Stimulated activated naive B cell treated with anti-CD40 and anti-IgM and Interleukin-4, amounts not matched to agents 10 μg/mL and 1 μg/mL and 100 μg/mL, for 72 hours (primary cell): Measurements from ENCODE around the gene LGALS12.
"Not testable (repeated sequence)": the region's sequence is repeated elsewhere in the genome, so short reads cannot be mapped to it uniquely, and the experiment has no call there.

Experiments used
- ATAC-seq, 2 donors: fragments of 150-1000 bp; cut with Tn5 transposase; replicated peaks; 2 replicates each; pipeline ENCODE4 v1.10.0; 2021; ENCODE audit warnings: moderate library complexity in 1 of 2
- DNase-seq: peaks from one replicate; pipeline ENCODE4 v3.0.0; 2021
- H3K27ac Mint-ChIP-seq: one replicate; pipeline ENCODE4 v1.8.0; 2022; ENCODE audit warnings: mild to moderate bottlenecking, mixed read lengths
- H3K27me3 Mint-ChIP-seq, 2 donors: one replicate each; pipeline ENCODE4 v1.8.0; 2022; ENCODE audit warnings: mixed read lengths in 2 of 2
- H3K36me3 Mint-ChIP-seq, 2 donors: one replicate each; pipeline ENCODE4 v1.8.0; 2022; ENCODE audit warnings: mixed read lengths in 2 of 2, mild to moderate bottlenecking in 1 of 2
- H3K4me1 Mint-ChIP-seq, 2 donors: one replicate each; pipeline ENCODE4 v1.8.0; 2022; ENCODE audit warnings: mixed read lengths in 2 of 2, mild to moderate bottlenecking in 1 of 2
- H3K4me3 Mint-ChIP-seq, 2 donors: one replicate each; pipeline ENCODE4 v1.8.0; 2022; ENCODE audit warnings: mild to moderate bottlenecking in 2 of 2, mixed read lengths in 2 of 2, moderate library complexity in 1 of 2
- H3K9me3 Mint-ChIP-seq, 2 donors: one replicate each; pipeline ENCODE4 v1.8.0; 2022; ENCODE audit warnings: mixed read lengths in 2 of 2, mild to moderate bottlenecking in 1 of 2

Gene LGALS12

DNA sequence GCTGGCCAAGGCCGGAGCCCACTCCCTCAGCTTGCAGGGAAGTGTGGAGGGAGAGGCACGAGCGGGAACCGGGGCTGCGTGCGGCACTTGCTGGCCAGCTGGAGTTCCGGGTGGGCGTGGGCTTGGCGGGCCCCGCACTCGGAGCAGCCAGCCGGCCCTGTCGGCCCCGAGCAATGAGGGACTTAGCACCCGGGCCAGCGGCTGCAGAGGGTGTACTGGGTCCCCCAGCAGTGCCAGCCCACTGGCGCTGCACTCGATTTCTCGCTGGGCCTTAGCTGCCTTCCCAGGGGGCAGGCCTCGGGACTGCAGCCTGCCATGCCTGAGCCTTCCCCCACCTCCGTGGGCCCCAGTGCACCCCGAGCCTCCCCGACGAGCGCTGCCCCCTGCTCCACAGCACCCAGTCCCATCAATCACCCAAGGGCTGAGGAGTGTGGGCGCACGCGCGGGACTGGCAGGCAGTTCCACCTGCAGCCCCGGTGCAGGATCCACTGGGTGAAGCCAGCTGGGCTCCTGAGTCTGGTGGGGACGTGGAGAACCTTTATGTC, 44.3 kb downstream of the LGALS12 start:
- H3K4me3 Mint-ChIP-seq, DNase-seq, H3K36me3 Mint-ChIP-seq, ATAC-seq, H3K27ac Mint-ChIP-seq, H3K27me3 Mint-ChIP-seq, H3K9me3 Mint-ChIP-seq: not testable (repeated sequence)
- H3K4me1 Mint-ChIP-seq = peaks cover 14 to 34% of the 10 kb centered on the region in 2 donors

DNA sequence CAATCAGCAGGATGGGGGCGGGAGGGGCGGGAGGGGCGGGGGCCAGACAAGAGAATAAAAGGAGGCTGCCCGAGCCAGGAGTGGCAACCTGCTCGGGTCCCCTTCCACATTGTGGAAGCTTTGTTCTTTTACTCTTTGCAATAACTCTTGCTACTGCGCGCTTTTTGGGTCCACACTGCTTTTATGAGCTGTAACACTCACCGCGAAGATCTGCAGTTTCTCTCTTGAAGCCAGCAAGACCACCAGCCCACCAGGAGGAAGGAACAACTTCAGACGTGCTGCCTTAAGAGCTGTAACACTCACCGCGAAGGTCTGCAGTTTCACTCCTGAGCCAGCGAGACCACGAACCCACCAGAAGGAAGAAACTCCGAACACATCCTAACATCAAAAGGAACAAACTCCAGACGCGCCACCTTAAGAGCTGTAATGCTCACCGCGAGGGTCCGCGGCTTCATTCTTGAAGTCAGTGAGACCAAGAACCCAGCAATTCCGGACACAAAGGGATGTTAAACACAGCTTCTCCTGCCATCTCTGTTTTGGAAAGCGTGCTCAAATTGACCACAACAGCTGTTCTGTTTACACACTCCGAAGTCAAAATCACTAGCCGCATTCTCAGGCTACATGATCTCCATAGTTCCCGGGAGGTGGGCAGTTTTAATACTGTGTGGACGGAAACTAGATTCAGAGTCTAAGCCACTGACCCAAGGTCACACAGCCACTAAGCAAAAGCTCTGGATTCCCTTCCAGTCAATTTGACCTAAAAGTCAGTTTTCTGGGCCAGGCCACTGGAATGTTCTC, 45.4 kb downstream of the LGALS12 start:
- DNase-seq = no peak
- Mint-ChIP-seq H3K9me3 (no peaks in the 10 kb centered on the region), H3K36me3 (no peaks in the 10 kb centered on the region), H3K4me1 (peaks cover 14 to 34% of the 10 kb centered on the region in 2 donors), H3K4me3 (peak overlapping the region; percentile 40 to 55), H3K27me3 (peaks cover 0 to 8% of the 10 kb centered on the region in 2 donors), H3K27ac (no peak overlapping the region)
- no peak for ATAC-seq

DNA sequence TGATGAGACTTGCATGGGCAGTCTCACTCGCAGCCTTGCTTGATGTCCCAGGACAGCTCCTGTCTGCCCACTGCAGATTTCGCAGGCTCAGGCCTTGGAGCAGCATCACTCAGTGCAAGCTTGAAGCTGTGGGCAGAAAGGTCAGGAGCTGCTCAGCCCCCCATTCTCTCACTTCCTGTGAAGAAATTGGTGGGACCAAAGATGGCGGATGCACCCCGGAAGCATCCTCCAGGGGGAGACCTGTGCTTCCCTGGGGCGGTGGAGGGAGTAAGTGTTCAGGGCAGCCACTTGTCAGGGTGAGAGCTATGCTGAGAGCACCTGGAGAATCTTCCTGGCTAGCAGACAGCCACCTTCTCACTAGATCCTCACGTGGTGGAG, 46.0 kb downstream of the LGALS12 start:
- H3K4me3 Mint-ChIP-seq = no peak overlapping the region
- ATAC-seq (no peak), DNase-seq (no peak)
- peaks cover 14 to 34% of the 10 kb centered on the region in 2 donors for H3K4me1 Mint-ChIP-seq
- H3K36me3 Mint-ChIP-seq = no peaks in the 10 kb centered on the region
- H3K27ac Mint-ChIP-seq = no peak overlapping the region
- H3K9me3 Mint-ChIP-seq = no peaks in the 10 kb centered on the region
- peaks cover 0 to 8% of the 10 kb centered on the region in 2 donors for H3K27me3 Mint-ChIP-seq

DNA sequence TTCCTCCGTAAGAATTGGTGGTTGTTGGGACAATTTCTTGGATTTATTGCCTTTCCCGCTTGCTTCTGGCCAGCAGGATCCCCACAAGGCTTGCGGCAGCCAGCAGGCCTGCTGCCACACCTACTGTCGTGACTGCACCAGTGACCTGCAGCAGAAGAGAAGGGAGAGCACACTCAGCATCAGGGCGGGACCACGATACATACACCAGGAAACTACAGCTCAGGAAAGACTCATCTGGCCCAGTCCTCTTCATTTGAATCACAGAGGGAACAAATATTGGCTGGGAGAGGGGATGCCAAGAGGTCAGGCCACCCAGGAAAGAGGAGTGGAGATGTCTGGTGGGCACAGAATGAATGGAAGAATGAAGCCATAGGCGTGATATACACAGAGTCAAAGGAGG, 47.0 kb downstream of the LGALS12 start:
- Mint-ChIP-seq H3K27me3 (peaks cover 0 to 8% of the 10 kb centered on the region in 2 donors), H3K9me3 (no peaks in the 10 kb centered on the region), H3K36me3 (no peaks in the 10 kb centered on the region), H3K27ac (no peak overlapping the region), H3K4me3 (peak overlapping the region in 1 of 2 donors; percentile 30), H3K4me1 (peaks cover 14 to 34% of the 10 kb centered on the region in 2 donors)
- ATAC-seq = no peak
- DNase-seq = no peak

DNA sequence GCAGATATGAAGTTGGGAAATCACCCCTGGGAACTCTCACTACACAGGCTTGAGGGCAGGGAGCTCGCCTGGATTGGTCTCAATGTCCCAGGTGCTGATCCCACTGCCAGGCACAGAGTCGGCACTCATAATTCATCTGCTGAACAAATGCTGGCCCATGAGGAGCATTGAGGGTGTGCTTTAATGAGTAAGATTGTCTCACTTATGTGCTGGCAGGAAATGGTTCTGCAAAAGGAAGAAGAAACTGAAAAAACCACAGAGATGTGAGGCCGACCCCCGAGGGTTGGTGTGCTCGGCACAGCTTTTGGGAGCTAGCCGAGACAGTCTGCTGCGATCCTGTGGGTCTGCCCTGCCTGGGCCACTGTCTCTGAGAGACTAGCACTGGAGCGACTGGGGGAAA, 47.9 kb downstream of the LGALS12 start:
- ATAC-seq (peak; percentile 83 to 89), DNase-seq (no peak)
- H3K9me3 Mint-ChIP-seq = no peaks in the 10 kb centered on the region
- H3K4me3 Mint-ChIP-seq = peak overlapping the region; percentile 60 to 65
- H3K4me1 Mint-ChIP-seq = peaks cover 14 to 34% of the 10 kb centered on the region in 2 donors
- H3K27ac Mint-ChIP-seq = no peak overlapping the region
- H3K27me3 Mint-ChIP-seq = peaks cover 0 to 8% of the 10 kb centered on the region in 2 donors
- H3K36me3 Mint-ChIP-seq = no peaks in the 10 kb centered on the region

DNA sequence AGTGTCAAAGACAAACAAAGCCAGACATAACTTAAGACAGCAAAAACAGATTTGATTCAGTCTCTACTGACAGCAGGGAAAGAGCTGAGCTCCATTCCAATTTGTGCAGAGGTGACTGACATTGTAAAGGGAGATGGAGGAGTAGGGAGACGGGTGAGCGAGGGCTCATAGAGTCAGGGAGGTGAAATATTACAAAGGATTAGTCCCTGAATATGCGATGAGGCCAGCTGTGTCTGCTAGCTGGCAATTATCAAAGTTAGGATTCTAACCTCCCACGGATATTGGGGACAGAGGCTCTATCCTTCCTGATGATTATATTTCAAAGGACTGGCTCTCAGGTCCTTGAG, 49.0 kb downstream of the LGALS12 start:
- peaks cover 14 to 34% of the 10 kb centered on the region in 2 donors for H3K4me1 Mint-ChIP-seq
- H3K27ac Mint-ChIP-seq = no peak overlapping the region
- ATAC-seq (no peak), DNase-seq (no peak)
- no peak overlapping the region for H3K4me3 Mint-ChIP-seq
- H3K9me3 Mint-ChIP-seq = no peaks in the 10 kb centered on the region
- H3K27me3 Mint-ChIP-seq = peaks cover under 1 to 10% of the 10 kb centered on the region in 2 donors
- H3K36me3 Mint-ChIP-seq = no peaks in the 10 kb centered on the region

DNA sequence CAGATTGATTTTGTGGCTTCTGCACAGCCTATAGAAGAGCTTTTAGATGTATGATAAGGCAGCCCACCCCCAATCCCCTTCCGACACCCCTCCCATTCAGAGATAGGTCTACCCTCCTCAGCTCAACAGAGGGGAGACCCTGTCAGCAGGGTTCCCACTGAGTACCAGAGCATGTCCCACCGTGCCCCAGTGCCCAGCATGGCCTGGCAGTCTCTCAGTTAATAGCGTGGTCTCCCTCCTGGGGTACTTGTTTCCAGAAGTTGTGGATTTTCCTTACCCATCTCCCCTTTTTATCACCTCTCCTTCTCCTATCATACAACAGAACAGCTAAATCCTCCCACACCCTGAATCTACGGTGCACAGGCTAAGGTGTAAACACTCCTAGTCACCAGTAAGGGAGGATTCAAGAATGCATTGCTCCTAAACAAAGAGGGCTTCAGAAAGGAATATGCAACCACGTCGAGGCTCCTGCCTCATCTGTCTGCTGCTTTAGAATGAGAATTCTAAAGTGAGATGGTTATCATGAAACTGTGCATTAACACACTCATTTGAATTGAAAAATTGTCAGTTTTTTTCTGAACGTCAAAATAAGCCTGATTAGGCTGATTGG, 50.6 kb downstream of the LGALS12 start:
- H3K9me3 Mint-ChIP-seq = no peaks in the 10 kb centered on the region
- no peak overlapping the region for H3K27ac Mint-ChIP-seq

DNA sequence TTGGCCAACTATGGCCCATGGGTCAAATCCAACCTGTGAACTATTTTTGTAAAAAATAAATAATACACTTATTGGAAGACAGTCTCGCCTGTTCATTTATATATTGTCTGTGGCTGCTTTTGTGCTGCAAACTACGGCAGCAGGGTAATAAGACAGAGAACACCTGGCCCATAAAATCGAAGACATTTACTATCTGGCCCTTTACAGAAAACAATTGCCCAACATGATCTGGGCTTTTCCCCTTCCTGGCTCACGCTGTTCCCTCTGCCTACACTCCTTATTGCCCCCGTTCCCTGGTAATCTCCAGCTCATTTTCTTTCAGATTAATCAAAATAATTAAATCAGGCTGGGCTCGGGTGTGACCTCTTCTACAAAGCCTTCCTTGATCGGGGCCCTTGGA, 51.7 kb downstream of the LGALS12 start:
- peaks cover 10 to 13% of the 10 kb centered on the region in 2 donors for H3K27me3 Mint-ChIP-seq
- H3K36me3 Mint-ChIP-seq = no peaks in the 10 kb centered on the region
- no peak overlapping the region for H3K27ac Mint-ChIP-seq
- no peaks in the 10 kb centered on the region for H3K9me3 Mint-ChIP-seq
- no peak for DNase-seq
- no peak for ATAC-seq
- peaks cover 8 to 18% of the 10 kb centered on the region in 2 donors for H3K4me1 Mint-ChIP-seq
- H3K4me3 Mint-ChIP-seq = no peak overlapping the region

More for the DNA sequence above, 50.6 kb downstream of the LGALS12 start:
- Mint-ChIP-seq H3K4me1 (peaks cover 9 to 28% of the 10 kb centered on the region in 2 donors), H3K4me3 (no peak overlapping the region), H3K27me3 (peaks cover 10 to 13% of the 10 kb centered on the region in 2 donors), H3K36me3 (no peaks in the 10 kb centered on the region)
- no peak for ATAC-seq
- DNase-seq = no peak

DNA sequence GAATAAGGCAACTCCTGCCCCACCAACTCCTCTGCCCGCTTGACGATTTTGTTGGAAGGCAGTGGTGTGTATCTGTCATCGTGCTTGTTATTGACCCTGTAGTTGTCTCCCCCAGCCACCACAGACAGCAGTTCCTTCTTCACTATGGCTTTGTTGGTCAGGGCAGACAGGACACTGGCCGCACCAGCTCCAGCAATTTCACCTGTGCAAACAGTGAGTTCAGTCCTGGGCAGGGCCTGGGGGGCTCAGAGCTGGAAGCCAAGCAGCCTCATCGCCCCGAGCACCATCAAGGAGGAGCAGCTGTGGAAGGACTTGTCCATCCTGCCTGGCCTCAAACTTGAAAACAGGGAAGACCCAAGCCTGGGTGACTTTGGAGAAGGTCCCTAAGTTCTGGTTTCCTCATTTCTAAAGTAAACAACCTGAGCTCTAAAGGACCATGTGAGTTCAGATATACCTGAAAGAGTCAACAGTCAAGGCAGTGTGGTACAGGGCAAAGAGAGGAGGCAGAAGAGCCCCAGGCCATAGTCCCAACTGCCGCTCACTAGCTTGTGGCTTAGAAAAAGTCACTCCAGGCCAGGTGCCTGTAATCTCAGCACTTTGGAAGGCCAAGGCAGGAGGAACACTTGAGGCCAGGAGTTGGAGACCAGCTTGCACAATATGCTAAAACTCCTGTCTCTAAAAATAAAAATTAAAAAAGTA, 52.7 kb downstream of the LGALS12 start:
- peaks cover 10 to 13% of the 10 kb centered on the region in 2 donors for H3K27me3 Mint-ChIP-seq
- no peaks in the 10 kb centered on the region for H3K9me3 Mint-ChIP-seq
- H3K4me1 Mint-ChIP-seq = peaks cover 5 to 10% of the 10 kb centered on the region in 2 donors
- DNase-seq (no peak), ATAC-seq (no peak)
- H3K36me3 Mint-ChIP-seq = no peaks in the 10 kb centered on the region
- no peak overlapping the region for H3K4me3 Mint-ChIP-seq
- H3K27ac Mint-ChIP-seq = no peak overlapping the region

DNA sequence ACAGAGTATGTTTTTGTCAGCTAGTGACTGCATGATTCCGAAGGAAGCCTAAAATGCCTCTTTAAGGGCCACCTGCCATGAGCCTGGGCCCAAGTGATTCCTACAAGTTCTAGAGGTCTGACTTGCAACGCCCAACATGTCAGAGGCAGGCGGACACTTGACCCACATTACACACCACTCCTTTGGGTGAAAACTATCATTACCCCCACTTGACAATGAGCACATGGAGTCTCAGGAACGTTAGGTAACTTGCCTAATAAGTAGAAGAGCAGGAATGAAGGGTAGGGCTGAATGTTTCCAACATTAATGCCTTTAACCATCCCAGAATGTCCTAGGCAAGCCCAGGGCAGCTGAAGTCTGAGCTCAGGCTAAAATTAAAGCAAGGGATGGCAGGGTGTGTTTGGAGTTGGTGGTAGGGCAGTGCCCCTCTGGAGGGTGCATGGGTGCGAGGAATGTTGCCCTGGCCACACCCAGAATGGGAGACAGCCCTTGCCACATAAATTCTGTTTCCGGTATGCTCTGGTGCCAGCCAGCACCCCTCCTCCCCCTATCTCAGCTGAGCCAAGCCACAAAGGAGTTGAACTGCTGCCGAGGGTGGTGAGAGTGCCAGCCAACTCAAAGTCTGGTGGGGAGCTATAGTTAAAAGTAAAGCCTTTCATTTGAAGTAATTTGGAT, 54.8 kb downstream of the LGALS12 start:
- no peak overlapping the region for H3K27ac Mint-ChIP-seq
- no peak overlapping the region for H3K4me3 Mint-ChIP-seq
- H3K4me1 Mint-ChIP-seq = peaks cover 11 to 17% of the 10 kb centered on the region in 2 donors
- H3K27me3 Mint-ChIP-seq = peaks cover 5 to 13% of the 10 kb centered on the region in 2 donors
- H3K9me3 Mint-ChIP-seq = no peaks in the 10 kb centered on the region
- ATAC-seq (no peak), DNase-seq (no peak)
- H3K36me3 Mint-ChIP-seq = no peaks in the 10 kb centered on the region

DNA sequence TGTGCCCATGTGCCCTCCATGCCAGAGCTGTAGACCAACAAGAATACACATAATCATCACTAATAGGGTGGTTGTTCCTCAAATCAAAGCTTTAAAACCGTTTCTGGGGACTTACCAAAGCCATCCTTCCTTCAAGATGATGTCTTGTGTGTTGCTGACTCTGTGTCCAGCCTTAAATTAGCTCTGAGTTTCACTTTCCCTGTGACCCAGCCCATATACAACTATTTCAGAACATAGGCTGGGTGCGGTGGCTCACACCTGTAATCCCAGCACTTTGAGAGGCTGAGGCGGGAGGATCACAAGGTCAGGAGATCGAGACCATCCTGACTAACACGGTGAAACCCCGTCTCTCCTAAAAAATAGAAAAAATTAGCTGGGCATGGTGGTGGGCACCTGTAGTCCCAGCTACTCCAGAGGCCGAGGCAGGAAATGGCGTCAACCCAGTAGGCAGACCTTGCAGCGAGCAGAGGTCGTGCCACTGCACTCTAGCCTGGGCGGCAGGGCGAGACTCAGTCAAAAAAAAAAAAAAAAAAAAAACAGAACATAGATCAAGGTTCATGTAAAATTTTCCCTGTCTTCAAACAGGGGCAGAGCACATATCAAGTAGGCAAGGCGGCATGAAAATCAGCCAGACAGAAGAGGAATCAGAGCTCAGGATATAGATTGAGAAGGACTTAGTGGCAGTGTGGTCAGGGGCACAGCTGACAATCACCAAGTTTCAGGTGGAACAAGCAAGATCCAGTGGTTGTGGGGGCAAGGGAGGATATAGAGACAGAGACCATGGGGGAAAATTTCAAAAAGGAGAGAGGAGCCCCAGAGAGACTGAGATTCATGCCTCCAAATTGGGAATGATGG, 57.5 kb downstream of the LGALS12 start, which contains the start of gene PLAAT2:
PLAAT2 (minus strand) TSS at position 179 of the 855 bp plus-strand sequence; CDS start at position 124, 55 bp downstream.
- Mint-ChIP-seq H3K27ac (peak within 1 kb of the TSS; percentile 25), H3K4me1 (peaks cover 22 to 31% of the 10 kb centered on the region in 2 donors), H3K36me3 (no peaks in the 10 kb centered on the region), H3K4me3 (no peak within 1 kb of the TSS), H3K9me3 (no peaks in the 10 kb centered on the region), H3K27me3 (peaks cover 5 to 13% of the 10 kb centered on the region in 2 donors)
- DNase-seq (no peak), ATAC-seq (no peak)

DNA sequence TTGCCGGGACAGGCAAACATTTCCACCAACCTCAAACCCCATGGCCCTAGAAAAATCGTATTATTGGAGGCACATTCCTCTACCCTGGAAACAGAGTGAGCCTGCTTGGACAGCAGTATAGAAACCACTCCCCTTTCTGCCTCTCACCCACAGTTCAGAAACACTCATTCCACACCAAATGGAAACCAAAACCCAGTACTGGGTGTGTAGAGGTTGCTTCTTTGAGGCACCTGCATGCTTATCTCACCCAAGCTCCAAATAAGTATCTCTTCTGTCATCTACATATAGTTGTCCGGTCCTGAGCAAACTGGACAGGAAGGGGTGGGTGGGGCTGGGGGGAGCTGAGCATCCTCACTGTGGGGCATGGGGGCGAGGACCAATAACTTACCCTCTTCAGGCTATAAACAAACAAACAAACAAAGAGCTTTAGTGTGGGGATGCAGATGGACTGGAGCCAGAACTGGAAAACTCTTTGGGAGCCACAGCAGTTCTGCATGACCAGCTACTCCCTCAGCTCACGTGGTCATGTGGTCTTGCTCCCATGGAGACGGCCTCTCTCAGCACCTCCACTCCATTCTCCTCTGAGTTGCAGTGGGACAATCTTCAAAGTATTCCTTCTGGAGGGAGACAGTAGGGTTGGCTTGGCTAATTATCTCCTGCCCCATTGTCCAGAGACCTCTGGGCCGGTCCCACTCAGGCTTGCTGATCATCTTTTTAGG, 58.3 kb downstream of the LGALS12 start:
- H3K36me3 Mint-ChIP-seq = no peaks in the 10 kb centered on the region
- no peak overlapping the region for H3K27ac Mint-ChIP-seq
- H3K4me1 Mint-ChIP-seq = peaks cover 22 to 31% of the 10 kb centered on the region in 2 donors
- DNase-seq = no peak
- H3K4me3 Mint-ChIP-seq = no peak overlapping the region
- peak; percentile 21 to 28 for ATAC-seq
- peaks cover 5 to 13% of the 10 kb centered on the region in 2 donors for H3K27me3 Mint-ChIP-seq
- no peaks in the 10 kb centered on the region for H3K9me3 Mint-ChIP-seq
